ENCODE data around the gene CEP19. TPM values are rescaled to one million over a fixed set of nuclear protein-coding genes. Genes with fewer than 3 reads are reported as not detected.

Gene CEP19
- total RNA-seq, 4 donors from 2014 or later, result 0.94 to 2.5 (median 1.2) TPM

DNA sequence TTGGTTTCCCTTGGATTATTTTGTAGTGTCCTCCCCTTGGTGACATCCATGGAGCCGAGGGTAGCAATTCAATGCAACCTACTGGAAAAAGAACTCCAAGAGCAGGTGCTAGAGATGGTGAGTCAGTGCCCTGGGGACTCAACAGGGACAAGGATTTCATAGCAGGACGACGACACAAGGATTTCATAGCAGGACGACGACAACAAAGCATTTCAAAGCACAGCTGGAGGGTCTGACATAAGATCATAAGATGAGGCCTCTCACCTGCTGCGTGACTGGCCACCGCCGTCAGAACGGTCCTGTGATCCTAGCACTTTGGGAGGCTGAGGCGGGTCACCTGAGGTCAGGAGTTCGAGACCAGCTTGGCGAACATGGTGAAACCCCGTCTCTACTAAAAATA is 50.0 kb downstream of the CEP19 start:
- ATAC-seq (ENCODE audit: low FRiP score), result no peak
- DNase-seq (ENCODE audit: low spot score), result no peak
- TF ChIP-seq, protein P1, sequence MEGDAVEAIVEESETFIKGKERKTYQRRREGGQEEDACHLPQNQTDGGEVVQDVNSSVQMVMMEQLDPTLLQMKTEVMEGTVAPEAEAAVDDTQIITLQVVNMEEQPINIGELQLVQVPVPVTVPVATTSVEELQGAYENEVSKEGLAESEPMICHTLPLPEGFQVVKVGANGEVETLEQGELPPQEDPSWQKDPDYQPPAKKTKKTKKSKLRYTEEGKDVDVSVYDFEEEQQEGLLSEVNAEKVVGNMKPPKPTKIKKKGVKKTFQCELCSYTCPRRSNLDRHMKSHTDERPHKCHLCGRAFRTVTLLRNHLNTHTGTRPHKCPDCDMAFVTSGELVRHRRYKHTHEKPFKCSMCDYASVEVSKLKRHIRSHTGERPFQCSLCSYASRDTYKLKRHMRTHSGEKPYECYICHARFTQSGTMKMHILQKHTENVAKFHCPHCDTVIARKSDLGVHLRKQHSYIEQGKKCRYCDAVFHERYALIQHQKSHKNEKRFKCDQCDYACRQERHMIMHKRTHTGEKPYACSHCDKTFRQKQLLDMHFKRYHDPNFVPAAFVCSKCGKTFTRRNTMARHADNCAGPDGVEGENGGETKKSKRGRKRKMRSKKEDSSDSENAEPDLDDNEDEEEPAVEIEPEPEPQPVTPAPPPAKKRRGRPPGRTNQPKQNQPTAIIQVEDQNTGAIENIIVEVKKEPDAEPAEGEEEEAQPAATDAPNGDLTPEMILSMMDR (IDR thresholded peaks at IDR 0.05), result no peak

DNA sequence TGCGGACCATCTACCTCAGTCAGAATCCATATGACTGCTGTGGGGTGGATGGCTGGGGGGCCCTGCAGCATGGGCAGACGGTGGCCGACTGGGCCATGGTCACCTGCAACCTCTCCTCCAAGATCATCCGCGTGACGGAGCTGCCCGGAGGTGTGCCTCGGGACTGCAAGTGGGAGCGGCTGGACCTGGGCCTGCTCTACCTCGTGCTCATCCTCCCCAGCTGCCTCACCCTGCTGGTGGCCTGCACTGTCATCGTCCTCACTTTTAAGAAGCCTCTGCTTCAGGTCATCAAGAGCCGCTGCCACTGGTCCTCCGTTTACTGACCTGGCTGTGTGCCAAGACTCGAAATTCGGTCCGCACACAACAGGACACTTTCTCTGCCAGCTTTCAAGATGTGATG is 50.6 kb downstream of the CEP19 start:
- DNase-seq (ENCODE audit: low spot score) (no peak), ATAC-seq (ENCODE audit: low FRiP score) (no peak)

DNA sequence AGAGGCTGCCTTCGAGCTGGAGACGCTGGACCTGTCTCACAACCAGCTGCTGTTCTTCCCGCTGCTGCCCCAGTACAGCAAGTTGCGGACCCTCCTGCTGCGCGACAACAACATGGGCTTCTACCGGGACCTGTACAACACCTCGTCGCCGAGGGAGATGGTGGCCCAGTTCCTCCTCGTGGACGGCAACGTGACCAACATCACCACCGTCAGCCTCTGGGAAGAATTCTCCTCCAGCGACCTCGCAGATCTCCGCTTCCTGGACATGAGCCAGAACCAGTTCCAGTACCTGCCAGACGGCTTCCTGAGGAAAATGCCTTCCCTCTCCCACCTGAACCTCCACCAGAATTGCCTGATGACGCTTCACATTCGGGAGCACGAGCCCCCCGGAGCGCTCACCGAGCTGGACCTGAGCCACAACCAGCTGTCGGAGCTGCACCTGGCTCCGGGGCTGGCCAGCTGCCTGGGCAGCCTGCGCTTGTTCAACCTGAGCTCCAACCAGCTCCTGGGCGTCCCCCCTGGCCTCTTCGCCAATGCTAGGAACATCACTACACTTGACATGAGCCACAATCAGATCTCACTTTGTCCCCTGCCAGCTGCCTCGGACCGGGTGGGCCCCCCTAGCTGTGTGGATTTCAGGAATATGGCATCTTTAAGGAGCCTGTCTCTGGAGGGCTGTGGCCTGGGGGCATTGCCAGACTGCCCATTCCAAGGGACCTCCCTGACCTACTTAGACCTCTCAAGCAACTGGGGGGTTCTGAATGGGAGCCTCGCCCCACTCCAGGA is 51.5 kb downstream of the CEP19 start:
- no peak for DNase-seq (ENCODE audit: low spot score)
- no peak for ATAC-seq (ENCODE audit: low FRiP score)
- TF ChIP-seq, protein P1 (IDR thresholded peaks at IDR 0.05), result no peak

More for the DNA sequence above, 50.6 kb downstream of the CEP19 start:
- TF ChIP-seq, protein P1 (IDR thresholded peaks at IDR 0.05), result no peak

DNA sequence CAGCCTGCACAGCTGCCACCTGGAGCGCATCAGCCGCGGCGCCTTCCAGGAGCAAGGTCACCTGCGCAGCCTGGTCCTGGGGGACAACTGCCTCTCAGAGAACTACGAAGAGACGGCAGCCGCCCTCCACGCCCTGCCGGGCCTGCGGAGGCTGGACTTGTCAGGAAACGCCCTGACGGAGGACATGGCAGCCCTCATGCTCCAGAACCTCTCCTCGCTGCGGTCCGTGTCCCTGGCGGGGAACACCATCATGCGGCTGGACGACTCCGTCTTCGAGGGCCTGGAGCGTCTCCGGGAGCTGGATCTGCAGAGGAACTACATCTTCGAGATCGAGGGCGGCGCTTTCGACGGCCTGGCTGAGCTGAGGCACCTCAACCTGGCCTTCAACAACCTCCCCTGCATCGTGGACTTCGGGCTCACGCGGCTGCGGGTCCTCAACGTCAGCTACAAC is 52.1 kb downstream of the CEP19 start:
- DNase-seq (ENCODE audit: low spot score) (no peak), ATAC-seq (ENCODE audit: low FRiP score) (no peak)
- TF ChIP-seq, protein P1 (IDR thresholded peaks at IDR 0.05), result no peak

Small RNA genes within 50 kb of the gene (small RNA-seq; reads per million reads assigned to genes)
- gene RNU4-89P (not detected), gene RNU6-646P (not detected)

Other genes starting within 250 kb of the CEP19 start
- 10 to 100 TPM; 18.5 to 34.5 (median 20.2) TPM for gene RNF168, start 208.5 kb downstream of the CEP19 start, total RNA-seq
- not detected for gene SMCO1, start 196.9 kb downstream of the CEP19 start, total RNA-seq
- 1 to 10 TPM; 2.4 to 5.6 (median 3.5) TPM for gene WDR53, start 143.7 kb downstream of the CEP19 start, total RNA-seq
- 10 to 100 TPM in 1 of 4 donors, 1 to 10 TPM in 3; 7.0 to 11.3 (median 7.1) TPM for gene FBXO45, start 143.6 kb downstream of the CEP19 start, total RNA-seq
- gene NRROS, start 72.6 kb downstream of the CEP19 start, total RNA-seq, result 10 to 100 TPM in 3 of 4 donors, 1 to 10 TPM in 1; 4.3 to 21.0 (median 19.4) TPM
- 10 to 100 TPM; 13.0 to 19.4 (median 15.6) TPM for gene PIGX, start 127 bp upstream of the CEP19 start, total RNA-seq
- gene PAK2, start 27.6 kb upstream of the CEP19 start, total RNA-seq, result 100 to 1,000 TPM in 1 of 4 donors, 10 to 100 TPM in 3; 50.3 to 108 (median 81.0) TPM
- gene SENP5, start 155.7 kb upstream of the CEP19 start, total RNA-seq, result 10 to 100 TPM; 31.3 to 69.9 (median 41.3) TPM
- 10 to 100 TPM; 33.3 to 63.3 (median 39.9) TPM for gene NCBP2, start 230.3 kb upstream of the CEP19 start, total RNA-seq

All from omental fat pad (tissue), 4 donors.